Mesenchymal stem cell (in vitro differentiated cells and primary cell): ENCODE results near the gene PRICKLE1. TPM values are rescaled to one million over a fixed set of nuclear protein-coding genes. Genes with fewer than 3 reads are reported as not detected.
A peak's percentile ranks its signal among the peaks of the same experiment; 100 is the strongest.

ENCODE experiments used
- DNase-seq: peaks from one replicate; pipeline ENCODE4 v3.0.0-alpha.2; 2013
- H2AFZ ChIP-seq: one replicate; pipeline ENCODE4 v1.6.1; 2013; ENCODE audit warnings: low read depth, mild to moderate bottlenecking, control low read depth, inconsistent platforms, low read length, moderate library complexity
- H2AK5ac ChIP-seq: 2 replicates; pipeline ENCODE4 v1.6.1; 2013; ENCODE audit warnings: low read length, moderate library complexity, mild to moderate bottlenecking, inconsistent platforms; ENCODE audit not compliant: severe bottlenecking
- H2BK120ac ChIP-seq: one replicate; pipeline ENCODE4 v1.6.1; 2013; ENCODE audit warnings: low read depth, mild to moderate bottlenecking, inconsistent platforms, low read length, moderate library complexity
- H2BK12ac ChIP-seq, 2 experiments: one replicate each; pipeline ENCODE4 v1.6.1; 2013; ENCODE audit warnings: inconsistent platforms in 2 of 2, low read length in 2 of 2, mild to moderate bottlenecking in 2 of 2, moderate library complexity in 2 of 2, control low read depth in 1 of 2
- H2BK15ac ChIP-seq: one replicate; pipeline ENCODE4 v1.6.1; 2013; ENCODE audit warnings: mild to moderate bottlenecking, low read depth, inconsistent platforms; ENCODE audit not compliant: poor library complexity, severe bottlenecking
- H2BK5ac ChIP-seq: 2 replicates; pipeline ENCODE4 v1.6.1; 2013; ENCODE audit warnings: low read depth, mild to moderate bottlenecking, low read length, control low read depth, inconsistent platforms; ENCODE audit not compliant: poor library complexity, severe bottlenecking
- H3K14ac ChIP-seq, 2 experiments: one replicate each; pipeline ENCODE4 v1.6.1; 2013; ENCODE audit warnings: inconsistent platforms in 2 of 2, low read length in 2 of 2, control low read depth in 1 of 2, mild to moderate bottlenecking in 1 of 2, moderate library complexity in 1 of 2
- H3K18ac ChIP-seq, 2 experiments: one replicate each; pipeline ENCODE4 v1.6.1; 2013; ENCODE audit warnings: inconsistent platforms in 2 of 2, low read length in 2 of 2, control low read depth in 1 of 2, low read depth in 1 of 2, mild to moderate bottlenecking in 1 of 2
- H3K23ac ChIP-seq, 2 experiments: one replicate each; pipeline ENCODE4 v1.6.1; 2013; ENCODE audit warnings: inconsistent platforms in 2 of 2, low read length in 2 of 2, mild to moderate bottlenecking in 2 of 2, moderate library complexity in 2 of 2, control low read depth in 1 of 2
- H3K27ac ChIP-seq: 2 replicates; pipeline ENCODE4 v1.5.1; 2013; ENCODE audit warnings: mild to moderate bottlenecking, moderate library complexity, low read length, control low read depth, inconsistent platforms; ENCODE audit not compliant: poor library complexity, severe bottlenecking
- H3K27me3 ChIP-seq, 2 experiments: 2 replicates each; pipeline versions ENCODE4 v1.6.1 to v1.7.0; 2013; ENCODE audit warnings: low read length in 2 of 2, mild to moderate bottlenecking in 2 of 2, moderate library complexity in 2 of 2, control low read depth in 1 of 2, inconsistent platforms in 1 of 2; ENCODE audit not compliant: control insufficient read depth in 1 of 2, insufficient read depth in 1 of 2
- H3K36me3 ChIP-seq, 2 experiments: 2 replicates each; pipeline versions ENCODE4 v1.6.1 to v1.7.0; 2013; ENCODE audit warnings: low read length in 2 of 2, control low read depth in 1 of 2, inconsistent platforms in 1 of 2, low read depth in 1 of 2, mild to moderate bottlenecking in 1 of 2; ENCODE audit not compliant: insufficient read depth in 2 of 2, control insufficient read depth in 1 of 2
- H3K4ac ChIP-seq, 2 experiments: one replicate each; pipeline ENCODE4 v1.6.1; 2013; ENCODE audit warnings: inconsistent platforms in 2 of 2, low read length in 2 of 2, mild to moderate bottlenecking in 2 of 2, moderate library complexity in 2 of 2, control low read depth in 1 of 2, low read depth in 1 of 2
- H3K4me1 ChIP-seq: 2 replicates; pipeline ENCODE4 v1.6.1; 2013; ENCODE audit warnings: low read depth, low read length, control low read depth; ENCODE audit not compliant: control insufficient read depth, insufficient read depth
- H3K4me2 ChIP-seq: 2 replicates; pipeline ENCODE4 v1.6.1; 2013; ENCODE audit warnings: low read length, mild to moderate bottlenecking, inconsistent platforms; ENCODE audit not compliant: poor library complexity, severe bottlenecking
- H3K4me3 ChIP-seq, 2 experiments: 2 replicates each; pipeline versions ENCODE4 v1.5.1 to v1.7.0; 2013; ENCODE audit warnings: low read length in 2 of 2, mild to moderate bottlenecking in 2 of 2, control low read depth in 1 of 2, low read depth in 1 of 2; ENCODE audit not compliant: insufficient read depth in 1 of 2
- H3K79me1 ChIP-seq: replicated peaks from 2 replicates; pipeline ENCODE4 v1.6.1; 2013; ENCODE audit warnings: mild to moderate bottlenecking, control low read depth, low read length, inconsistent platforms; ENCODE audit not compliant: poor library complexity, severe bottlenecking
- H3K9ac ChIP-seq: 2 replicates; pipeline ENCODE4 v1.7.0; 2013; ENCODE audit warnings: mild to moderate bottlenecking, low read length, moderate library complexity
- H3K9me3 ChIP-seq: 2 replicates; pipeline ENCODE4 v1.7.0; 2013; ENCODE audit warnings: mild to moderate bottlenecking, low read length; ENCODE audit not compliant: control insufficient read depth
- H4K8ac ChIP-seq: one replicate; pipeline ENCODE4 v1.6.1; 2013; ENCODE audit warnings: inconsistent platforms, mild to moderate bottlenecking, low read length, moderate library complexity
- H4K91ac ChIP-seq: one replicate; pipeline ENCODE4 v1.6.1; 2013; ENCODE audit warnings: mild to moderate bottlenecking, low read length, inconsistent platforms
- WGBS: methylation state at CpG from one replicate; pipeline ENCODE4 v1.1.7; 2013; ENCODE audit warnings: mixed read lengths; 5-methylcytosine and 5-hydroxymethylcytosine counted together
- small RNA-seq: library from polyadenylated mRNA; stranded (forward); fragments of <200 nt; extraction: miRNeasy Mini kit (QIAGEN cat#:217004); gene quantifications from one replicate; pipeline ENCODE3, GENCODE V24; 2013; ENCODE audit warnings: low read depth

The PRICKLE1 gene

GRCh38 chr12:42407306-42407705 lies 182.2 kb downstream of the PRICKLE1 start:
- H3K9ac ChIP-seq: no peak overlapping the region
- WGBS: 100% methylated on average over 1 of the region's 1 CpG
- H3K27ac ChIP-seq: no peak overlapping the region
- peaks cover 2 to 28% of the 10 kb centered on the region in 2 experiments for H3K36me3 ChIP-seq
- H3K14ac ChIP-seq: no peak overlapping the region
- H3K4me3 ChIP-seq: no peak overlapping the region
- no peaks in the 10 kb centered on the region for H3K9me3 ChIP-seq
- H3K4me2 ChIP-seq: no peak overlapping the region
- H4K8ac ChIP-seq: peak overlapping the region; percentile 50
- H3K27me3 ChIP-seq: no peaks in the 10 kb centered on the region
- DNase-seq: no peak
- no peaks in the 10 kb centered on the region for H3K4me1 ChIP-seq
- no peak overlapping the region for H3K4ac ChIP-seq
- H4K91ac ChIP-seq: no peak overlapping the region
- no peak overlapping the region for H2BK15ac ChIP-seq
- H2BK120ac ChIP-seq: no peak overlapping the region
- no peak overlapping the region for H3K18ac ChIP-seq
- H2BK5ac ChIP-seq: no peak overlapping the region
- H2AFZ ChIP-seq: no peak overlapping the region
- no peak overlapping the region for H2AK5ac ChIP-seq
- H2BK12ac ChIP-seq: no peak overlapping the region
- H3K79me1 ChIP-seq: peaks cover 7% of the 10 kb centered on the region
- peak overlapping the region in 1 of 2 experiments; percentile 32 for H3K23ac ChIP-seq

Small RNA genes lying within 50 kb of the gene (small RNA-seq; reads per million reads assigned to genes)
- gene AC079600.1: not detected
- not detected for gene AC079600.2
- not detected for gene RF00019
